Liver (tissue), 9 donors: ENCODE results near the gene ARHGEF39. TPM values are rescaled to one million over a fixed set of nuclear protein-coding genes. Genes with fewer than 3 reads are reported as not detected.

Experiments
- DNase-seq: peaks from one replicate; pipeline ENCODE4 v3.0.0-alpha.2; 2017; ENCODE audit warnings: low spot score
- H3K27ac ChIP-seq, 2 donors: one replicate each; pipeline ENCODE4 v1.7.0; 2013; ENCODE audit warnings: inconsistent platforms in 2 of 2, low read length in 2 of 2, control low read depth in 1 of 2, low read depth in 1 of 2, mild to moderate bottlenecking in 1 of 2
- H3K27me3 ChIP-seq, 4 donors: one replicate each; pipeline versions ENCODE4 v1.6.1 to v1.7.0; 2013; ENCODE audit warnings: low read length in 3 of 4, inconsistent platforms in 1 of 4, mild to moderate bottlenecking in 1 of 4, moderate library complexity in 1 of 4; ENCODE audit not compliant: control insufficient read depth in 4 of 4, insufficient read depth in 4 of 4
- H3K36me3 ChIP-seq, 4 donors: one replicate each; pipeline versions ENCODE4 v1.6.1 to v1.7.0; 2013; ENCODE audit warnings: low read length in 3 of 4, mild to moderate bottlenecking in 3 of 4, low read depth in 1 of 4, moderate library complexity in 1 of 4; ENCODE audit not compliant: control insufficient read depth in 4 of 4, insufficient read depth in 3 of 4
- H3K4me1 ChIP-seq, 4 donors: one replicate each; pipeline versions ENCODE4 v1.6.1 to v1.7.0; 2013; ENCODE audit warnings: low read length in 3 of 4, mild to moderate bottlenecking in 3 of 4, moderate library complexity in 1 of 4; ENCODE audit not compliant: control insufficient read depth in 4 of 4, insufficient read depth in 4 of 4
- H3K4me3 ChIP-seq, 3 donors: one replicate each; pipeline versions ENCODE4 v1.6.1 to v1.7.0; 2013; ENCODE audit warnings: low read length in 3 of 3, control low read depth in 1 of 3, low read depth in 1 of 3, mild to moderate bottlenecking in 1 of 3
- H3K9ac ChIP-seq, 2 donors: one replicate each; pipeline ENCODE4 v1.7.0; 2013; ENCODE audit warnings: low read length in 2 of 2, mild to moderate bottlenecking in 2 of 2, moderate library complexity in 2 of 2, control low read depth in 1 of 2, low read depth in 1 of 2
- H3K9me3 ChIP-seq, 4 donors: one replicate each; pipeline versions ENCODE4 v1.6.1 to v1.7.0; 2013; ENCODE audit warnings: low read length in 3 of 4; ENCODE audit not compliant: control insufficient read depth in 4 of 4
- ATF3 ChIP-seq: IDR thresholded peaks from 2 replicates; pipeline ENCODE4 v1.6.1; 2016; ENCODE audit warnings: antibody characterized with exemption
- CTCF ChIP-seq: fragments of 150-350 bp; IDR thresholded peaks from 2 replicates; pipeline ENCODE4 v1.5.1; 2017; ENCODE audit warnings: improper control_type of control experiment, low read depth, low read length; ENCODE audit not compliant: missing input control
- EGR1 ChIP-seq, 2 donors: IDR thresholded peaks; 2 replicates each; pipeline ENCODE4 v1.6.1; 2016 to 2018; ENCODE audit warnings: antibody characterized with exemption in 2 of 2, low read depth in 2 of 2
- FOXA1 ChIP-seq: IDR thresholded peaks from 2 replicates; pipeline ENCODE4 v1.6.1; 2016; ENCODE audit warnings: antibody characterized with exemption
- FOXA2 ChIP-seq: IDR thresholded peaks from 2 replicates; pipeline ENCODE4 v1.6.1; 2016; ENCODE audit warnings: antibody characterized with exemption
- GABPA ChIP-seq, 2 donors: IDR thresholded peaks in 1 of 2; conservative IDR thresholded peaks in 1 of 2; 2 replicates each; pipeline ENCODE4 v1.6.1; 2016; ENCODE audit warnings: antibody characterized with exemption in 2 of 2, mild to moderate bottlenecking in 1 of 2, moderate library complexity in 1 of 2
- HNF4A ChIP-seq, 2 donors: conservative IDR thresholded peaks; 2 replicates each; pipeline ENCODE4 v1.6.1; 2016; ENCODE audit warnings: antibody characterized with exemption in 2 of 2, mild to moderate bottlenecking in 2 of 2
- HNF4G ChIP-seq: IDR thresholded peaks from 2 replicates; pipeline ENCODE4 v1.6.1; 2016; ENCODE audit warnings: antibody characterized with exemption
- JUND ChIP-seq, 2 donors: IDR thresholded peaks; 2 replicates each; pipeline ENCODE4 v1.6.1; 2016; ENCODE audit warnings: antibody characterized with exemption in 2 of 2
- MAX ChIP-seq: IDR thresholded peaks from 2 replicates; pipeline ENCODE4 v1.6.1; 2016; ENCODE audit warnings: antibody characterized with exemption
- NR2F2 ChIP-seq: IDR thresholded peaks from 2 replicates; pipeline ENCODE4 v1.6.1; 2016; ENCODE audit warnings: antibody characterized with exemption
- RAD21 ChIP-seq, 2 donors: IDR thresholded peaks; 2 replicates each; pipeline ENCODE4 v1.6.1; 2016; ENCODE audit warnings: antibody characterized with exemption in 2 of 2, mild to moderate bottlenecking in 2 of 2
- REST ChIP-seq: IDR thresholded peaks from 2 replicates; pipeline ENCODE4 v1.6.1; 2016; ENCODE audit warnings: antibody characterized with exemption, mild to moderate bottlenecking
- RXRA ChIP-seq, 2 donors: IDR thresholded peaks; 2 replicates each; pipeline ENCODE4 v1.6.1; 2017 to 2018; ENCODE audit warnings: antibody characterized with exemption in 2 of 2, mild to moderate bottlenecking in 1 of 2
- SP1 ChIP-seq: IDR thresholded peaks from 2 replicates; pipeline ENCODE4 v1.6.1; 2018; ENCODE audit warnings: antibody characterized with exemption, mild to moderate bottlenecking
- TAF1 ChIP-seq: conservative IDR thresholded peaks from 2 replicates; pipeline ENCODE4 v1.6.1; 2016; ENCODE audit warnings: antibody characterized with exemption, mild to moderate bottlenecking
- YY1 ChIP-seq: IDR thresholded peaks from 2 replicates; pipeline ENCODE4 v1.6.1; 2016; ENCODE audit warnings: antibody characterized with exemption, mild to moderate bottlenecking
- ZBTB33 ChIP-seq: IDR thresholded peaks from 2 replicates; pipeline ENCODE4 v1.6.1; 2016; ENCODE audit warnings: antibody characterized with exemption
- WGBS: extraction: QIAGEN DNeasy Blood & Tissue Kit; methylation state at CpG from one replicate; pipeline ENCODE4 v1.1.7; 2013; 5-methylcytosine and 5-hydroxymethylcytosine counted together
- polyA plus RNA-seq, 2 donors: library from polyadenylated mRNA; stranded (reverse) in 1 of 2; unstranded in 1 of 2; fragments of 200-250 nt in 1 of 2; fragments of >200 nt in 1 of 2; fragmentation: Nextera tagmentation in 1 of 2; extraction: Ambion mirVana in 1 of 2; gene quantifications; one replicate each; pipeline versions ENCODE4 v1.2.1 to v1.2.3, GENCODE V29; 2013 to 2015
- total RNA-seq, 2 donors: library from RNA; depleted of rRNA; stranded (reverse); fragments of >200 nt; gene quantifications; one replicate each; pipeline ENCODE4 v1.2.3, GENCODE V29; 2014
- donor health status: healthy.
- donor health status: healthy.
- donor health status: healthy.
- donor health status: healthy.
- donor health status: healthy.

ARHGEF39 gene
- total and polyA plus RNA-seq, 4 donors: under 0.01 to 7.4 (median 0.74) TPM

GRCh38 chr9:35669331-35670145 lies 4.5 kb upstream of the ARHGEF39 start:
- Histone ChIP-seq H3K27me3 (no peaks in the 10 kb centered on the region), H3K9me3 (no peaks in the 10 kb centered on the region), H3K36me3 (no peaks in the 10 kb centered on the region), H3K27ac (no peak overlapping the region), H3K4me1 (peaks cover 5 to 19% (median 15%) of the 10 kb centered on the region in 4 donors), H3K9ac (no peak overlapping the region), H3K4me3 (no peak overlapping the region)
- no peak for DNase-seq
- 46% methylated on average over 6 of the region's 6 CpGs for WGBS
- no peak for TF ChIP-seq MAX
- peak; percentile 92 for TF ChIP-seq HNF4G
- peak; percentile 45 to 59 for TF ChIP-seq RXRA (IDR thresholded peaks at IDR 0.05)
- TF ChIP-seq EGR1 (IDR thresholded peaks at IDR 0.05; ENCODE audit: low read depth in 2 of 2): no peak
- TF ChIP-seq CTCF: no peak
- TF ChIP-seq YY1: no peak
- TF ChIP-seq GABPA (IDR thresholded peaks at IDR 0.05 in 1 of 2, conservative IDR thresholded peaks at IDR 0.05 in 1 of 2): no peak
- TF ChIP-seq SP1: peak; percentile 99
- peak in 1 of 2 donors; percentile 50 for TF ChIP-seq RAD21 (IDR thresholded peaks at IDR 0.05)
- TF ChIP-seq JUND (IDR thresholded peaks at IDR 0.05): peak in 1 of 2 donors; percentile 53
- no peak for TF ChIP-seq FOXA1
- TF ChIP-seq TAF1: peak; percentile 31
- peak; percentile 95 for TF ChIP-seq HNF4A (conservative IDR thresholded peaks at IDR 0.05)
- TF ChIP-seq NR2F2: peak; percentile 22
- no peak for TF ChIP-seq REST
- TF ChIP-seq FOXA2: no peak
- no peak for TF ChIP-seq ATF3
- TF ChIP-seq ZBTB33: no peak
